Right lobe of liver (tissue), 6 donors: ENCODE results near the gene PPP1R3F. TPM values are rescaled to one million over a fixed set of nuclear protein-coding genes. Genes with fewer than 3 reads are reported as not detected.
A peak's percentile ranks its signal among the peaks of the same experiment; 100 is the strongest.

Experiments used
- ATAC-seq, 4 donors: fragments of 200-7000 bp; cut with Tn5 transposase; one replicate each; pipeline ENCODE4 v1.9.1; 2020; ENCODE audit warnings: mild to moderate bottlenecking in 4 of 4, moderate library complexity in 4 of 4
- DNase-seq, 3 donors: peaks; one replicate each; pipeline ENCODE4 v3.0.0-alpha.2; 2020
- H3K27ac ChIP-seq, 3 donors: fragments of 200-600 bp; one replicate each; pipeline ENCODE4 v1.8.0; 2022
- H3K27me3 ChIP-seq, 2 donors: fragments of 200-600 bp; one replicate each; pipeline ENCODE4 v1.8.0; 2022
- H3K36me3 ChIP-seq, 4 donors: fragments of 200-600 bp; sonication (generic) in 1 of 4; one replicate each; pipeline versions ENCODE4 v1.5.1 to v1.8.0; 2017 to 2022; ENCODE audit warnings: control low read depth in 1 of 4
- H3K4me1 ChIP-seq, 4 donors: fragments of 200-600 bp; sonication (generic) in 1 of 4; one replicate each; pipeline versions ENCODE4 v1.5.1 to v1.8.0; 2017 to 2022; ENCODE audit warnings: control low read depth in 1 of 4
- H3K4me3 ChIP-seq, 3 donors: fragments of 200-600 bp; one replicate each; pipeline ENCODE4 v1.8.0; 2022
- H3K9me3 ChIP-seq, 4 donors: fragments of 200-600 bp; sonication (generic) in 1 of 4; one replicate each; pipeline versions ENCODE4 v1.5.1 to v1.8.0; 2017 to 2022; ENCODE audit warnings: control low read depth in 1 of 4
- CTCF ChIP-seq, 4 donors: fragments of 200-600 bp in 3 of 4; fragments of 450-650 bp in 1 of 4; IDR thresholded peaks; one replicate each; pipeline versions ENCODE4 v1.5.1 to v1.8.0; 2016 to 2022; ENCODE audit warnings: antibody characterized with exemption in 4 of 4, mild to moderate bottlenecking in 2 of 4
- POLR2A ChIP-seq: fragments of 450-650 bp; IDR thresholded peaks from one replicate; pipeline ENCODE4 v1.6.1; 2017; ENCODE audit warnings: antibody characterized with exemption, mild to moderate bottlenecking
- WGBS: methylation state at CpG from one replicate; pipeline ENCODE4 v1.1.6; 2018; ENCODE audit warnings: low coverage, low lambda C conversion rate; ENCODE audit not compliant: insufficient coverage; ENCODE audit errors: missing lambda C conversion rate; 5-methylcytosine and 5-hydroxymethylcytosine counted together
- intact Hi-C, 2 donors: fragments of 100-400 bp; cut with DNase I; formaldehyde crosslinking; loops; one replicate each; pipeline versions ENCODE4 v1.11.2 to v1.14.1; 2022
- total RNA-seq, 6 experiments: library from RNA; depleted of rRNA in 2 of 6; stranded (reverse); fragments of >200 nt in 2 of 6; fragmentation: NEBNext Ultra II Directional in 3 of 6; extraction: Animal tissue kit (Norgen Biotek cat#: 25700) in 3 of 6; gene quantifications; one replicate each; pipeline versions ENCODE4 v1.1.0 to v1.2.4, GENCODE V29; 2016 to 2023
- donor health status: DM: no; HTN: yes; CAD: no.
- donor health status: DM: no; HTN: no; CAD: no.
- donor health status: DM: no; HTN: no; CAD: no.
- donor health status: DM: no; HTN: yes; CAD: no.
- donor health status: DM: no; HTN: yes; CAD: no.

PPP1R3F gene
- total RNA-seq, 6 experiments from 2014 or later = 1.6 to 4.0 (median 2.2) TPM

DNA sequence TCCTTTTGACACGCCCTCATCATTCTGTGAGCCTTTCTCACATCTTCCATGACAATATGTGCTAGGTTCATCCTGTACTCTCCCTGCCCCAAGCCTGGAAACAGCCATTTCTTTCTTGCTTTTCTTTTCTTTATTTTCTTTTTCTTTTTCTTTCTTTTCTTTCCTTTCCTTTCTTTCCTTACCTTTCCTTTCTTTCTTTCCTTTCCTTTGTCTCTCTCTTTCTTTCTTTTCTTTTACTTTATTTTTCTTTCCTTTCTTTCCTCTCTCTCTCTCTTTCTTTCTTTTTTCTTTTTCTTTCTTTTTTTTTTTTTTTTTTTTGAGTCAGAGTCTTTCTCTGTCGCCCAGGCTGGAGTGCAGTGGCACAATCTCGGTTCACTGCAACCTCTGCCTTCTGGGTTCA, 14.6 kb downstream of the PPP1R3F start:
- WGBS = 67% methylated on average over 3 of the region's 3 CpGs
- ATAC-seq = no peak
- TF ChIP-seq POLR2A (no peak), CTCF (IDR thresholded peaks at IDR 0.05) (no peak)
- intact Hi-C loops = no loop called here
- H3K27ac ChIP-seq = no peak overlapping the region
- no peaks in the 10 kb centered on the region for H3K27me3 ChIP-seq
- no peak overlapping the region for H3K4me3 ChIP-seq
- DNase-seq = no peak
- no peaks in the 10 kb centered on the region for H3K36me3 ChIP-seq
- no peaks in the 10 kb centered on the region for H3K4me1 ChIP-seq
- H3K9me3 ChIP-seq = no peaks in the 10 kb centered on the region

DNA sequence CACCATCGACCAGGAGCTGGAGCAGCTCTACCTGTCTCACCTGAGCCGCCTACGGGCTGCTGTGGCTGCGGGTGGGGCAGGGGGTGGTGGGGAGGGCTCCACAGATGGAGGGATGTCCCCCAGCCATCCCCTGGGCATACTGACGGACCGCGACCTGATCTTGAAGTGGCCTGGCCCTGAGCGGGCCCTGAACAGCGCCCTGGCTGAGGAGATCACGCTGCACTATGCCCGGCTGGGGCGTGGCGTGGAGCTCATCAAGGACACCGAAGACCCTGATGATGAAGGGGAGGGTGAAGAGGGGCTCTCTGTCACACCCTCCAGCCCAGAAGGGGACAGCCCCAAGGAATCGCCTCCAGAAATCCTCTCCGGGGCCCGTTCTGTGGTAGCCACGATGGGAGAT, 16.5 kb downstream of the PPP1R3F start:
- ATAC-seq = peak in 1 of 4 donors; percentile 17
- Histone ChIP-seq H3K4me1 (no peaks in the 10 kb centered on the region), H3K9me3 (no peaks in the 10 kb centered on the region), H3K4me3 (no peak overlapping the region), H3K36me3 (no peaks in the 10 kb centered on the region), H3K27me3 (no peaks in the 10 kb centered on the region), H3K27ac (no peak overlapping the region)
- no peak for TF ChIP-seq CTCF (IDR thresholded peaks at IDR 0.05)
- no peak for TF ChIP-seq POLR2A
- DNase-seq = no peak
- intact Hi-C loops = no loop called here
- WGBS = 90% methylated on average over 5 of the region's 18 CpGs

DNA sequence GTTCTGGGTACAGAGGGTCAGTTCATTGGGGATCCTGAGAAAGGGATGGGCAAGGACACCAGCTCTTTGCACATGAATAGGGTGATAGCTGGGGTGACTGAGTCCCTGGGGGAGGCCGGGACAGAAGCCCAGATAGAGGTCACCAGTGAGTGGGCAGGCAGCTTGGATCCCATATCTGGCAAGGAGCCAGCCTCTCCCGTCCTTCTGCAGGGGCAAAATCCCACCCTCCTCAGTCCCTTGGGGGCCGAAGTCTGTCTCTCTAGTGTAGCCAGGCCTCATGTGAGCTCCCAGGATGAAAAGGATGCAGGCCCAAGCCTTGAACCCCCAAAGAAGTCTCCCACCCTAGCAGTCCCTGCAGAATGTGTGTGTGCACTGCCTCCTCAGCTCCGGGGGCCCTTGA, 17.0 kb downstream of the PPP1R3F start:
- TF ChIP-seq POLR2A (no peak), CTCF (IDR thresholded peaks at IDR 0.05) (no peak)
- H3K27ac ChIP-seq = no peak overlapping the region
- no peaks in the 10 kb centered on the region for H3K27me3 ChIP-seq
- DNase-seq = no peak
- no peaks in the 10 kb centered on the region for H3K9me3 ChIP-seq
- H3K4me3 ChIP-seq = no peak overlapping the region
- no peaks in the 10 kb centered on the region for H3K4me1 ChIP-seq
- intact Hi-C loops = no loop called here
- WGBS = no CpG with 5 or more reads among the region's 4 CpGs
- no peaks in the 10 kb centered on the region for H3K36me3 ChIP-seq
- ATAC-seq = peak in 1 of 4 donors; percentile 19

GRCh38 chrX:49287665-49288064, 18.1 kb downstream of the PPP1R3F start:
- intact Hi-C loops = no loop called here
- DNase-seq = no peak
- no peaks in the 10 kb centered on the region for H3K4me1 ChIP-seq
- no peak overlapping the region for H3K4me3 ChIP-seq
- TF ChIP-seq POLR2A (no peak), CTCF (IDR thresholded peaks at IDR 0.05) (no peak)
- H3K36me3 ChIP-seq = no peaks in the 10 kb centered on the region
- H3K9me3 ChIP-seq = no peaks in the 10 kb centered on the region
- no peak overlapping the region for H3K27ac ChIP-seq
- H3K27me3 ChIP-seq = no peaks in the 10 kb centered on the region
- WGBS = 80% methylated on average over 1 of the region's 1 CpG
- ATAC-seq = no peak

GRCh38 chrX:49290215-49290614, 20.6 kb downstream of the PPP1R3F start:
- 45% methylated on average over 4 of the region's 7 CpGs for WGBS

More at GRCh38 chrX:49290215-49290614, 20.6 kb downstream of the PPP1R3F start:
- TF ChIP-seq POLR2A (no peak), CTCF (IDR thresholded peaks at IDR 0.05) (no peak)
- no peak for DNase-seq
- no peaks in the 10 kb centered on the region for H3K4me1 ChIP-seq
- no peaks in the 10 kb centered on the region for H3K27me3 ChIP-seq
- no peak overlapping the region for H3K4me3 ChIP-seq
- H3K36me3 ChIP-seq = no peaks in the 10 kb centered on the region
- no peaks in the 10 kb centered on the region for H3K9me3 ChIP-seq
- intact Hi-C loops = no loop called here
- ATAC-seq = no peak
- H3K27ac ChIP-seq = no peak overlapping the region
